ENCODE results near the gene UPK3A. TPM values are rescaled to one million over a fixed set of nuclear protein-coding genes. Genes with fewer than 3 reads are reported as not detected.
A peak's percentile ranks its signal among the peaks of the same experiment; 100 is the strongest.

The UPK3A gene
- total and polyA plus RNA-seq, 2 of the 13 experiments (the other 11 are each of a cell fraction or from before 2014, with no cell fraction given), result 10.5 to 13.8 TPM

DNA sequence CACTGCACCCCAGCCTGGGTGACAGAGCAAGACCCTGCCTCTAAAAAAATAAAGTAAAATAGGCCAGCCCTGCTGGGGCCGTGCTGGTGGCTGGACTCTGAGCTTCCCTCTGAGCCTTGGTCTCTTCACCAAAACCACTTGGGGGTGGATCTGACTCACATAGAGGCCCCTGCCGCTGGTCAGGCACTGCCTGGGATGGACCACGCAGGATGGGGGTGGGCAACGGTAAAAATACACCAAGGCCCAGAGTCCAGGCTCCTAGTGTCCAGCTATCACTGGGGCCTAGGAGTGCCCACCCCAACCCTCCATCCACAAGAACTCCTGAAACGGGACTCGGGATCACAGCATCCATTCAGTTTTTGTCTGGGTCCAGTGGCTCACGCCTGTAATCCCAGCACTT, 12.3 kb upstream of the UPK3A start (continued):
- TF ChIP-seq, protein P1, sequence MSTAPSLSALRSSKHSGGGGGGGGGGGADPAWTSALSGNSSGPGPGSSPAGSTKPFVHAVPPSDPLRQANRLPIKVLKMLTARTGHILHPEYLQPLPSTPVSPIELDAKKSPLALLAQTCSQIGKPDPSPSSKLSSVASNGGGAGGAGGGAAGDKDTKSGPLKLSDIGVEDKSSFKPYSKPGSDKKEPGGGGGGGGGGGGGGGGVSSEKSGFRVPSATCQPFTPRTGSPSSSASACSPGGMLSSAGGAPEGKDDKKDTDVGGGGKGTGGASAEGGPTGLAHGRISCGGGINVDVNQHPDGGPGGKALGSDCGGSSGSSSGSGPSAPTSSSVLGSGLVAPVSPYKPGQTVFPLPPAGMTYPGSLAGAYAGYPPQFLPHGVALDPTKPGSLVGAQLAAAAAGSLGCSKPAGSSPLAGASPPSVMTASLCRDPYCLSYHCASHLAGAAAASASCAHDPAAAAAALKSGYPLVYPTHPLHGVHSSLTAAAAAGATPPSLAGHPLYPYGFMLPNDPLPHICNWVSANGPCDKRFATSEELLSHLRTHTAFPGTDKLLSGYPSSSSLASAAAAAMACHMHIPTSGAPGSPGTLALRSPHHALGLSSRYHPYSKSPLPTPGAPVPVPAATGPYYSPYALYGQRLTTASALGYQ (CRISPR knock-in tag; IDR thresholded peaks at IDR 0.05), result no peak
- no peak for TF ChIP-seq ZNF224 (CRISPR knock-in tag; IDR thresholded peaks at IDR 0.05)
- TF ChIP-seq MAZ (IDR thresholded peaks at IDR 0.05; ENCODE audit: borderline replicate concordance, low read depth, low read length), result no peak
- no peak for TF ChIP-seq MAZ (CRISPR knock-in tag; IDR thresholded peaks at IDR 0.05; ENCODE audit: low read depth)
- TF ChIP-seq ZNF263 (CRISPR knock-in tag; IDR thresholded peaks at IDR 0.05), result peak; percentile 70
- 0 out of 2 replicates have a peak, but pooled peaks have one; percentile 7 for TF ChIP-seq FOXK2 (IDR thresholded peaks at IDR 0.05)
- TF ChIP-seq, protein P2, sequence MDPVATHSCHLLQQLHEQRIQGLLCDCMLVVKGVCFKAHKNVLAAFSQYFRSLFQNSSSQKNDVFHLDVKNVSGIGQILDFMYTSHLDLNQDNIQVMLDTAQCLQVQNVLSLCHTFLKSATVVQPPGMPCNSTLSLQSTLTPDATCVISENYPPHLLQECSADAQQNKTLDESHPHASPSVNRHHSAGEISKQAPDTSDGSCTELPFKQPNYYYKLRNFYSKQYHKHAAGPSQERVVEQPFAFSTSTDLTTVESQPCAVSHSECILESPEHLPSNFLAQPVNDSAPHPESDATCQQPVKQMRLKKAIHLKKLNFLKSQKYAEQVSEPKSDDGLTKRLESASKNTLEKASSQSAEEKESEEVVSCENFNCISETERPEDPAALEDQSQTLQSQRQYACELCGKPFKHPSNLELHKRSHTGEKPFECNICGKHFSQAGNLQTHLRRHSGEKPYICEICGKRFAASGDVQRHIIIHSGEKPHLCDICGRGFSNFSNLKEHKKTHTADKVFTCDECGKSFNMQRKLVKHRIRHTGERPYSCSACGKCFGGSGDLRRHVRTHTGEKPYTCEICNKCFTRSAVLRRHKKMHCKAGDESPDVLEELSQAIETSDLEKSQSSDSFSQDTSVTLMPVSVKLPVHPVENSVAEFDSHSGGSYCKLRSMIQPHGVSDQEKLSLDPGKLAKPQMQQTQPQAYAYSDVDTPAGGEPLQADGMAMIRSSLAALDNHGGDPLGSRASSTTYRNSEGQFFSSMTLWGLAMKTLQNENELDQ (CRISPR knock-in tag; IDR thresholded peaks at IDR 0.05; ENCODE audit: borderline replicate concordance), result no peak
- TF ChIP-seq PLRG1 (conservative IDR thresholded peaks at IDR 0.05), result no peak
- TF ChIP-seq ZSCAN9 (CRISPR knock-in tag; IDR thresholded peaks at IDR 0.05; ENCODE audit: borderline replicate concordance), result no peak; the same call in 1 of the 2 replicates
- TF ChIP-seq TCF7 (IDR thresholded peaks at IDR 0.05; ENCODE audit: low read depth), result no peak
- TF ChIP-seq MXD4 (CRISPR knock-in tag; IDR thresholded peaks at IDR 0.05), result no peak
- TF ChIP-seq, protein P3, sequence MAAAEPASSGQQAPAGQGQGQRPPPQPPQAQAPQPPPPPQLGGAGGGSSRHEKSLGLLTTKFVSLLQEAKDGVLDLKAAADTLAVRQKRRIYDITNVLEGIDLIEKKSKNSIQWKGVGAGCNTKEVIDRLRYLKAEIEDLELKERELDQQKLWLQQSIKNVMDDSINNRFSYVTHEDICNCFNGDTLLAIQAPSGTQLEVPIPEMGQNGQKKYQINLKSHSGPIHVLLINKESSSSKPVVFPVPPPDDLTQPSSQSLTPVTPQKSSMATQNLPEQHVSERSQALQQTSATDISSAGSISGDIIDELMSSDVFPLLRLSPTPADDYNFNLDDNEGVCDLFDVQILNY (CRISPR knock-in tag; conservative IDR thresholded peaks at IDR 0.05), result no peak
- TF ChIP-seq, protein P4, sequence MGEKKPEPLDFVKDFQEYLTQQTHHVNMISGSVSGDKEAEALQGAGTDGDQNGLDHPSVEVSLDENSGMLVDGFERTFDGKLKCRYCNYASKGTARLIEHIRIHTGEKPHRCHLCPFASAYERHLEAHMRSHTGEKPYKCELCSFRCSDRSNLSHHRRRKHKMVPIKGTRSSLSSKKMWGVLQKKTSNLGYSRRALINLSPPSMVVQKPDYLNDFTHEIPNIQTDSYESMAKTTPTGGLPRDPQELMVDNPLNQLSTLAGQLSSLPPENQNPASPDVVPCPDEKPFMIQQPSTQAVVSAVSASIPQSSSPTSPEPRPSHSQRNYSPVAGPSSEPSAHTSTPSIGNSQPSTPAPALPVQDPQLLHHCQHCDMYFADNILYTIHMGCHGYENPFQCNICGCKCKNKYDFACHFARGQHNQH (CRISPR knock-in tag; IDR thresholded peaks at IDR 0.05), result no peak; the same call in 1 of the 2 replicates
- TF ChIP-seq ZNF136 (CRISPR knock-in tag; IDR thresholded peaks at IDR 0.05; ENCODE audit: low read depth), result no peak
- no peak for TF ChIP-seq KAT7 (CRISPR knock-in tag; IDR thresholded peaks at IDR 0.05; ENCODE audit: borderline replicate concordance)
- TF ChIP-seq, protein P5, sequence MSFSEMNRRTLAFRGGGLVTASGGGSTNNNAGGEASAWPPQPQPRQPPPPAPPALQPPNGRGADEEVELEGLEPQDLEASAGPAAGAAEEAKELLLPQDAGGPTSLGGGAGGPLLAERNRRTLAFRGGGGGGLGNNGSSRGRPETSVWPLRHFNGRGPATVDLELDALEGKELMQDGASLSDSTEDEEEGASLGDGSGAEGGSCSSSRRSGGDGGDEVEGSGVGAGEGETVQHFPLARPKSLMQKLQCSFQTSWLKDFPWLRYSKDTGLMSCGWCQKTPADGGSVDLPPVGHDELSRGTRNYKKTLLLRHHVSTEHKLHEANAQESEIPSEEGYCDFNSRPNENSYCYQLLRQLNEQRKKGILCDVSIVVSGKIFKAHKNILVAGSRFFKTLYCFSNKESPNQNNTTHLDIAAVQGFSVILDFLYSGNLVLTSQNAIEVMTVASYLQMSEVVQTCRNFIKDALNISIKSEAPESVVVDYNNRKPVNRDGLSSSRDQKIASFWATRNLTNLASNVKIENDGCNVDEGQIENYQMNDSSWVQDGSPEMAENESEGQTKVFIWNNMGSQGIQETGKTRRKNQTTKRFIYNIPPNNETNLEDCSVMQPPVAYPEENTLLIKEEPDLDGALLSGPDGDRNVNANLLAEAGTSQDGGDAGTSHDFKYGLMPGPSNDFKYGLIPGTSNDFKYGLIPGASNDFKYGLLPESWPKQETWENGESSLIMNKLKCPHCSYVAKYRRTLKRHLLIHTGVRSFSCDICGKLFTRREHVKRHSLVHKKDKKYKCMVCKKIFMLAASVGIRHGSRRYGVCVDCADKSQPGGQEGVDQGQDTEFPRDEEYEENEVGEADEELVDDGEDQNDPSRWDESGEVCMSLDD (CRISPR knock-in tag; IDR thresholded peaks at IDR 0.05; ENCODE audit: borderline replicate concordance), result no peak
- TF ChIP-seq, protein P6, sequence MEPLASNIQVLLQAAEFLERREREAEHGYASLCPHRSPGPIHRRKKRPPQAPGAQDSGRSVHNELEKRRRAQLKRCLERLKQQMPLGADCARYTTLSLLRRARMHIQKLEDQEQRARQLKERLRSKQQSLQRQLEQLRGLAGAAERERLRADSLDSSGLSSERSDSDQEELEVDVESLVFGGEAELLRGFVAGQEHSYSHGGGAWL (CRISPR knock-in tag; IDR thresholded peaks at IDR 0.05), result no peak
- TF ChIP-seq ZNF337 (CRISPR knock-in tag; IDR thresholded peaks at IDR 0.05; ENCODE audit: borderline replicate concordance, low read depth), result no peak
- TF ChIP-seq, protein P7, sequence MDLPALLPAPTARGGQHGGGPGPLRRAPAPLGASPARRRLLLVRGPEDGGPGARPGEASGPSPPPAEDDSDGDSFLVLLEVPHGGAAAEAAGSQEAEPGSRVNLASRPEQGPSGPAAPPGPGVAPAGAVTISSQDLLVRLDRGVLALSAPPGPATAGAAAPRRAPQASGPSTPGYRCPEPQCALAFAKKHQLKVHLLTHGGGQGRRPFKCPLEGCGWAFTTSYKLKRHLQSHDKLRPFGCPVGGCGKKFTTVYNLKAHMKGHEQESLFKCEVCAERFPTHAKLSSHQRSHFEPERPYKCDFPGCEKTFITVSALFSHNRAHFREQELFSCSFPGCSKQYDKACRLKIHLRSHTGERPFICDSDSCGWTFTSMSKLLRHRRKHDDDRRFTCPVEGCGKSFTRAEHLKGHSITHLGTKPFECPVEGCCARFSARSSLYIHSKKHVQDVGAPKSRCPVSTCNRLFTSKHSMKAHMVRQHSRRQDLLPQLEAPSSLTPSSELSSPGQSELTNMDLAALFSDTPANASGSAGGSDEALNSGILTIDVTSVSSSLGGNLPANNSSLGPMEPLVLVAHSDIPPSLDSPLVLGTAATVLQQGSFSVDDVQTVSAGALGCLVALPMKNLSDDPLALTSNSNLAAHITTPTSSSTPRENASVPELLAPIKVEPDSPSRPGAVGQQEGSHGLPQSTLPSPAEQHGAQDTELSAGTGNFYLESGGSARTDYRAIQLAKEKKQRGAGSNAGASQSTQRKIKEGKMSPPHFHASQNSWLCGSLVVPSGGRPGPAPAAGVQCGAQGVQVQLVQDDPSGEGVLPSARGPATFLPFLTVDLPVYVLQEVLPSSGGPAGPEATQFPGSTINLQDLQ (CRISPR knock-in tag; IDR thresholded peaks at IDR 0.05), result no peak
